Stimulated activated CD4-positive, alpha-beta T cell treated with anti-CD3 and anti-CD28 coated beads, TNF-alpha, amount 100 ng/mL, for 24 hours (primary cell): ENCODE data around the gene SNAPC2.

Source experiments
- DNase-seq, 3 experiments: peaks; one replicate each; pipeline ENCODE4 v3.0.0-alpha.2; 2020; ENCODE audit warnings: low read depth in 3 of 3

The SNAPC2 gene

DNA sequence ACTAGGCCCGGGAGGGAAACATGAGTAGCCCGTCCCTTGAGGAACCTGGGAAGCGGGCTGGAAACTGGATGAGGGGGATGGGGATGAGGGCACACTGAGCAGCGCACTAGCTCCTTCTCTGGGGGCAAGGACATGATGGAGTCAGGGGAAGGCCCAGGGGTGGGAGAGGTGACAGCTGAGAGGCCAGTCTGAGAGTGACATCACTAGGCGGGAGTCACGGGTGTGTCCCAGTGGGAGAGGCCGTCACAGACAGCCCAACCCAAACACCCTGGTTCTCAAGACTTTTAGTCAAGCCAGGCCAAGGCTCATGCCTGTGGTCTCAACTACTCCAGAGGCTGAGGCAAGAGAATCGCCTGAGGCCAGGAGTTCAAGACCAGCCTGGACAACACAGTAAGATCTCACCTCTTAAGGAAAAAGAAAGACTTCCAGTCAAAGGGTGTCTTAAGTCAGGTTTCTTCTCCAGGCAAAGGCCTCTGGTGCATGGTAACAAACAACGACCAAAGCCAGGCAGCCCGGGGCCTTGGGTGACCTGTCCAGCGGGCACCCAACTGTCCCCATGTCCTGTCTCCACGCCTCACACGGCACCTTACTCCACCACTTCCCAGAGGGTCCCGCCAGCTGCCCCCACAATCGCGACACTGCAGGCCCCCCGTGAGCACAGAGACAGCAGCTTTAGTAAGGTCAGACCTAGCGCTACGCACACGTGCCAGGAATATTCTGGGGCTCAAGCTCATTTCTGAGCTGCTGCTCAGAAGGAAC, 48.8 kb downstream of the SNAPC2 start:
- DNase-seq: no peak

DNA sequence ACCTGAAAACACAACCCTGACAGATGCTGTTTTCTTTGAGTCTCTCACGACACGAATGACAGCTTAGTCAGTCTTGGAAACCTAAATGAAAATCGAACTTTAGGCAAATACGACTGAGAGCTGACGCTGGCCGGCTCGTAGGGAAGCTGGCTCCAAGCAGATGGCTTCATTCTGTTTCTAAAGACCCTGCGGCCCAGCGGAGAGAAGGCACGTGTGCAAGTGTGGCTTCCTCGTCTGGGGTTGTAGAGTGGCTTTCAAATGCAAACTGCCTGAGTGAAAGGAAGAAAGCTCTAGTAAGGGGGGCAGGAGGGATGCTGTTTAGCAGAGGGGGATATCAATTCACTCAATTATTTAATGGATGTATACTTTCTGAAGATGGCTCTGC, 49.4 kb downstream of the SNAPC2 start:
- DNase-seq: no peak

DNA sequence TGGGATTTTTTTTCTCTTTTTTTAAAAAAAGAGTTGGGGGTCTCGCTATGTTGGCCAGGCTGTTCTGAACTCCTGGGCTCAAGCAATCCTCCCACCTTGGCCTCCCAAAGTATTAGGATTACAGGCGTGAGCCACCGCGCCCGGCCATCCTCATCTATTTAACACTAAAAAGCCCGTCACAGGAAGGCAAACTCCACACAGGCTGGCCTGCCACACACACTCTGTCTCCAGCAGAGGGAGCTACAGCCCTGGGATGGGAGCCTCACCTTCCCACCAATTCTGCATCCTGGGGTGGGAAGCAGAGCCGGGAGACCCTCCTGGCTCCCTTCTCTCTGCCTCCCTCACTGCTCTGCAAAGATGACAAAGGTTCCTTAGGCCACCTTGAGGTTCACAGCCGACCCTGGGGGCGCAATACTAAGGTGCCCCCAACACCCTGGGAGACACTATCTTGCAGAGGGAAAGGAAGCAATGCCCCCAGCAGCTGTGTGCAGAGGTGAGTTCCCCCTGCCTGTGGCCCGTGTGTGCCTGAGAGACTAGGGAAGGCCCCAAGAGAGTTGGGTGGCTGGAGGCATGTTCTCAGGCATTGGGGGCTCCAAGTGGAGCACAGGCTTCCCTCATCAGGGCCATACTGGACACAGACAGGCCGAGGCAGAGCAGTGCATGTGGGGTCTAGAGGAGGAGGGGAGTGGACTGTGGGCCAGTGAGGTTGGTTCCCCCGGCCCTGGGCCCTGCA, 50.7 kb downstream of the SNAPC2 start:
- peak in 2 of 3 experiments; percentile 4 to 24 for DNase-seq

DNA sequence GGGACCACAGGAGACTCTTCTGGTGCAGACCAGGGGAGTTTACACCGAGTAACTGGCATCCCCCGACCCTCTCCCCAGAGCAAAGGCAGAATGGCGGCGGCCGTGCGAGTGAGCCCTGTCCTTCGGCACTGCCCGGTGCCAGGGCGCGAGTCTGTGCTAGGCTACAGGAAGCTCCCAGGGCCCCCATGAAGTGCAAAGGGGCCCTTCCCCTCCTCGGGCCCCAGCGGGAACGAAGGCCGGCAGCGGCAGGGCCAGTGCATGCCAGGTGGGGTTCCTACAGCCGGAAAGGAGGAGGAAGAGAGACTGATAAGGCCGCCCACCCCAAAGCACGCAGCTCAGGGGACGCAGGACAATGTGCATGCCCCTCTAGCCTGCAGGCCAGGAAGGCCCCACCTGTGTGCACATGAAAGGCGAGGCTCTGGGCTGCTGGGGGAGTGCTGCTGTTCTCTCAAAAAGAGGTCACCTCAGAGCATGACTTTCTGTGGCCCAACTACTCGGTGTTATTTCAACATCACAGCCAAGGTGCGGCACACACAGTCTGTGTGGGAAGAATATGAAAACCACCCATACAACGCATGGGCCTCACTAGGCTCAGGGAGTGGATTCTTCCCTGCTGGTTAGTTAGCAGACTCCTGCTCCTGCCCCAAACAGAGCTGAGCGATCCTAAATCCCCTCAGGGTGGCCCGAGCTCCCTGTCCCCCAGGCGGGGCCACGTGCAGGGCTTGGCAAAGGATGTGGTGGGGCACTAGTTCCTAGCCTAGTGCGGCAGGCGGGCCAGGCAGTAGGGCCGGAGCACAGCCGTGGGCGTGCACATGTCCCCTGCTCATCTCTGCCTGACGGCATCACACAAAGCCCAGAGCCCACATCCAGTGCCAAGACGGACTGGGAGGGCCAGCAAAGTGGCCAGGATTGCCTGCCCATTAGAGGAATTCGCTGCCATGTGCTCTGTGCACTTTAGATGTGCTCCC, 51.7 kb downstream of the SNAPC2 start:
- DNase-seq: no peak
